Neural cell (in vitro differentiated cells): ENCODE results near the gene DHRS1. TPM values are rescaled to one million over a fixed set of nuclear protein-coding genes. Genes with fewer than 3 reads are reported as not detected.

Experiments used
- H2AFZ ChIP-seq: fragments of 200-600, 300-800 bp; sonication (generic), shearing (Covaris generic); 2 replicates; pipeline ENCODE4 v1.6.0; 2014; ENCODE audit warnings: low read depth, mild to moderate bottlenecking, antibody characterized with exemption, low read length, moderate library complexity
- H3F3A ChIP-seq: fragments of 200-600 bp; shearing (Covaris generic); 2 replicates; pipeline ENCODE4 v1.6.1; 2016; ENCODE audit warnings: mild to moderate bottlenecking, moderate library complexity, mixed read lengths, antibody characterized with exemption, low read length; ENCODE audit not compliant: insufficient read depth, poor library complexity, severe bottlenecking
- H3K27ac ChIP-seq: fragments of 200-600, 300-800 bp; sonication (generic), shearing (Covaris generic); 2 replicates; pipeline ENCODE4 v1.5.1; 2014; ENCODE audit warnings: mild to moderate bottlenecking, low read length, moderate library complexity
- H3K27me3 ChIP-seq: fragments of 300-800, 200-600 bp; sonication (generic), shearing (Covaris generic); 2 replicates; pipeline ENCODE4 v1.6.0; 2014; ENCODE audit warnings: mild to moderate bottlenecking, low read depth, low read length, moderate library complexity; ENCODE audit not compliant: insufficient read depth
- H3K36me3 ChIP-seq: fragments of 300-800, 200-600 bp; sonication (generic), shearing (Covaris generic); 2 replicates; pipeline ENCODE4 v1.5.1; 2014; ENCODE audit warnings: mild to moderate bottlenecking, antibody characterized with exemption, low read length, moderate library complexity; ENCODE audit not compliant: insufficient read depth
- H3K4me2 ChIP-seq: fragments of 300-800, 200-600 bp; sonication (generic), shearing (Covaris generic); 2 replicates; pipeline ENCODE4 v1.6.0; 2014; ENCODE audit warnings: mild to moderate bottlenecking, low read length
- H3K4me3 ChIP-seq: fragments of 300-800, 200-600 bp; sonication (generic), shearing (Covaris generic); 2 replicates; pipeline ENCODE4 v1.5.1; 2014; ENCODE audit warnings: mild to moderate bottlenecking, low read length, moderate library complexity
- H3K79me2 ChIP-seq: fragments of 200-600 bp; shearing (Covaris generic); replicated peaks from 2 replicates; pipeline ENCODE4 v1.6.0; 2014; ENCODE audit warnings: mild to moderate bottlenecking, low read length, moderate library complexity; ENCODE audit not compliant: insufficient read depth
- H3K9ac ChIP-seq: fragments of 300-800, 200-600 bp; sonication (generic), shearing (Covaris generic); 2 replicates; pipeline ENCODE4 v1.6.1; 2016; ENCODE audit warnings: mild to moderate bottlenecking, low read length, mixed read lengths
- H3K9me2 ChIP-seq: fragments of 200-600 bp; shearing (Covaris generic); 2 replicates; pipeline ENCODE4 v1.6.1; 2016; ENCODE audit warnings: mild to moderate bottlenecking, low read length, mixed read lengths; ENCODE audit not compliant: insufficient read depth
- H3K9me3 ChIP-seq: fragments of 200-600, 300-800 bp; sonication (generic), shearing (Covaris generic); 2 replicates; pipeline ENCODE4 v1.6.1; 2016; ENCODE audit warnings: mild to moderate bottlenecking, mixed run types, low read length, moderate library complexity, mixed read lengths
- H4K20me1 ChIP-seq: fragments of 200-600 bp; shearing (Covaris generic); 2 replicates; pipeline ENCODE4 v1.6.1; 2016; ENCODE audit warnings: mild to moderate bottlenecking, mixed run types; ENCODE audit not compliant: insufficient read depth
- CTCF ChIP-seq: fragments of 450-650 bp; IDR thresholded peaks from 2 replicates; pipeline ENCODE4 v1.5.1; 2014; ENCODE audit warnings: antibody characterized with exemption, mild to moderate bottlenecking, moderate library complexity; ENCODE audit not compliant: poor library complexity, severe bottlenecking
- EP300 ChIP-seq: fragments of 450-650 bp; conservative IDR thresholded peaks from 2 replicates; pipeline ENCODE4 v1.6.1; 2014; ENCODE audit warnings: antibody characterized with exemption, mild to moderate bottlenecking, moderate library complexity; ENCODE audit not compliant: poor library complexity, severe bottlenecking
- EZH2 ChIP-seq: fragments of 200-600, 300-800 bp; shearing (Covaris generic), sonication (generic); IDR thresholded peaks from 2 replicates; pipeline ENCODE4 v1.6.1; 2014; ENCODE audit warnings: antibody characterized with exemption, low read length, borderline replicate concordance, mild to moderate bottlenecking; ENCODE audit not compliant: insufficient read depth, poor library complexity, severe bottlenecking
- MXI1 ChIP-seq: fragments of 450-650 bp; conservative IDR thresholded peaks from 2 replicates; pipeline ENCODE4 v1.6.1; 2014; ENCODE audit warnings: antibody characterized with exemption, mild to moderate bottlenecking; ENCODE audit not compliant: poor library complexity, severe bottlenecking
- POLR2AphosphoS5 ChIP-seq: IDR thresholded peaks from 2 replicates; pipeline ENCODE4 v1.6.1; 2012
- RAD21 ChIP-seq: fragments of 450-650 bp; conservative IDR thresholded peaks from 2 replicates; pipeline ENCODE4 v1.6.1; 2014; ENCODE audit warnings: antibody characterized with exemption, mild to moderate bottlenecking, moderate library complexity
- REST ChIP-seq: IDR thresholded peaks from 2 replicates; pipeline ENCODE4 v1.6.1; 2012; ENCODE audit warnings: borderline replicate concordance
- SMC3 ChIP-seq: fragments of 450-650 bp; conservative IDR thresholded peaks from 2 replicates; pipeline ENCODE4 v1.6.1; 2014; ENCODE audit warnings: antibody characterized with exemption, mild to moderate bottlenecking, moderate library complexity; ENCODE audit not compliant: poor library complexity
- TAF1 ChIP-seq: IDR thresholded peaks from 2 replicates; pipeline ENCODE4 v1.6.1; 2012; ENCODE audit warnings: low read depth
- polyA plus RNA-seq: library from polyadenylated mRNA; depleted of rRNA; stranded (reverse); fragments of >200 nt; gene quantifications from 2 replicates; pipeline ENCODE4 v1.2.3, GENCODE V29; 2014

The DHRS1 gene
- polyA plus RNA-seq, 1 donor from 2014 or later: 6.9 TPM

DNA sequence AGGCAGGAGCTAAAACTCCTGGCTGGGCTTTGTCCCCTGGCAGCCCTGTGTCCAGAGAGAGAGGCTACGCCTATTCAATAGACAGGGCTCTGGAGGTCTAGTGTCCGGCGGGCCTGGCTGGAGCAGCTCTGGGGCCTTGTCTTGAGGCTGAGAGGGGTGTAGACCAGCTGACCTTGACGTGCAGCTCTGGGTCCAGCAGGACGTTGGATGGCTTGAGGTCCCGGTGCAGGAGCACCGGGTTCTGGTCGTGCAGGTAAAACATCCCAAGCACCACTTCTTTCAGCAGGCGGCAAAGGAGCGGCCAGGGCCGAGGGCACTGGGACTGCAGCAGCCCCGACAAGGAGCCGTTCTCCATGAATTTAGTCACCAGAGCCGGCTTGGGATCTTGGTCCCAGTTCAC is 39.3 kb upstream of the DHRS1 start:
- H3K9me2 ChIP-seq: no peaks in the 10 kb centered on the region
- H3K9ac ChIP-seq: no peak overlapping the region
- no peaks in the 10 kb centered on the region for H3K79me2 ChIP-seq
- no peak overlapping the region for H3K4me3 ChIP-seq
- no peak overlapping the region for H3K27ac ChIP-seq
- no peaks in the 10 kb centered on the region for H4K20me1 ChIP-seq
- peaks cover 79% of the 10 kb centered on the region for H3K27me3 ChIP-seq
- H3K4me2 ChIP-seq: no peak overlapping the region
- H2AFZ ChIP-seq: no peak overlapping the region
- TF ChIP-seq EP300 (no peak), CTCF (no peak), MXI1 (no peak), REST (no peak), RAD21 (no peak), TAF1 (no peak), EZH2 (no peak), POLR2AphosphoS5 (no peak), SMC3 (no peak)
- H3K9me3 ChIP-seq: no peaks in the 10 kb centered on the region
- no peaks in the 10 kb centered on the region for H3F3A ChIP-seq
- no peaks in the 10 kb centered on the region for H3K36me3 ChIP-seq

DNA sequence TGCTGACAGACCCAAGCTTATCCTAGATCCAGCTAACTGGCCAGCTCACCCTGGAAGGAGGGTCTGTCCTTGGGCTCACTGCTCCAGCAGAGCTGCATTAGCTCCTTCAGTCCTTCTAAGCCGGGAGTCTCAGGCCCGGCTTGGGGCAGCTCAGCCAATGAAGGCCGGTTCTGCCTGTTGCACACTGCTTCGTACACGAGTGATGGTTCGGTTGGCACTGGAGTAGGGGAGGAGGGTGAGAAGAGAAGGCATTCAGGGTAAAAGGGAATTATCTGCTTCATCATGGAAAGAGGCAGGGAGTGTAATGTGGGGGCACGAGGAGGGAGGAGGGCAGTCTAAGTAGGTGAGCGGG is 38.2 kb upstream of the DHRS1 start:
- no peak overlapping the region for H2AFZ ChIP-seq
- H3K36me3 ChIP-seq: no peaks in the 10 kb centered on the region
- no peaks in the 10 kb centered on the region for H3F3A ChIP-seq
- H4K20me1 ChIP-seq: no peaks in the 10 kb centered on the region
- H3K9ac ChIP-seq: no peak overlapping the region
- H3K9me3 ChIP-seq: no peaks in the 10 kb centered on the region
- TF ChIP-seq REST (no peak), CTCF (no peak), EZH2 (no peak), TAF1 (no peak), RAD21 (no peak), POLR2AphosphoS5 (no peak), EP300 (no peak), SMC3 (no peak), MXI1 (no peak)
- H3K27me3 ChIP-seq: peaks cover 90% of the 10 kb centered on the region
- H3K27ac ChIP-seq: no peak overlapping the region
- no peak overlapping the region for H3K4me3 ChIP-seq
- no peaks in the 10 kb centered on the region for H3K9me2 ChIP-seq
- no peak overlapping the region for H3K4me2 ChIP-seq
- H3K79me2 ChIP-seq: no peaks in the 10 kb centered on the region
